Stimulated activated CD8-positive, alpha-beta memory T cell treated with anti-CD3 and anti-CD28 coated beads, Interleukin-2, amount 100 ng/mL, for 1 hour (primary cell): ENCODE results near the gene IPO5.

Experiments used
- DNase-seq, 2 donors: peaks; one replicate each; pipeline ENCODE4 v3.0.0-alpha.2; 2020; ENCODE audit warnings: low read depth in 2 of 2

IPO5 gene

DNA sequence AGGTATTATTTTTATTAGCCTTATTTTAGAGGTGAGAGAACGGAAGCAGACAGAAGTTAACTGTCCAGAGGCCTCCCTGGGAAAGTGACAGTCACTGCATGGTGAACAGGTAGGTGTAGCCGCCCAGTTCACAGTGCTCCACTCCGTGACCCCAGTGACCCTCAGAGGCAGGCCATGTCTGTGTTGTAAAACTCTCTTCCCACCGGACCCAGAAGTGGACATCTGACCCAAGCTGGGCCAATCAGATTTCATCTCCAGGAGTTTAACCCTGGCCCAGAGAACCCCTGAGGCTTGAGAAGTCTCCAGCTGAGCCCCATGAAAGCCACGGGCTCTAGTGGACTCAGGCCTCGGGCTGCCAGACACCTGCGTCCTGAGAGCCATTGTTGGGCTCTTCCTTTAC, 105.8 kb downstream of the IPO5 start:
- no peak for DNase-seq

DNA sequence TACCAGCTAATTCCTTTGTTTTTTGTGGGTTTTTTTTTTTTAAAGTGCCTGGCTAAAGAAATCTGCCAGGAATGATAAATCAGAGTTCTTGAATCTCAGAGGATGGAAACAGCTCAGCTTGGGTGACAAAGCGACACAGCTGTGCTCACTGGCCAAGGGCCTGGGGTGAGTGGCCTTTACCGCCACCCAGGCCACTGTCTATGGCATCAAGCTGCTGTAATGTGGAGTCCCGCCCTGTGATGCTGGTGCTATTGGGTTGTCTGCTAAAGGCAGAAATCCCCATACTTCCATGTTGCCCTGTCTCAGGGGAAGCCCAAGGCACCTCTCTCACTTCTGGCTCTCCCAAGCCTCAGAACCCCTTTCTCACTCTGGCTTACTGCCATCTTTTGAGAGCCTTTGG, 106.8 kb downstream of the IPO5 start:
- no peak for DNase-seq

DNA sequence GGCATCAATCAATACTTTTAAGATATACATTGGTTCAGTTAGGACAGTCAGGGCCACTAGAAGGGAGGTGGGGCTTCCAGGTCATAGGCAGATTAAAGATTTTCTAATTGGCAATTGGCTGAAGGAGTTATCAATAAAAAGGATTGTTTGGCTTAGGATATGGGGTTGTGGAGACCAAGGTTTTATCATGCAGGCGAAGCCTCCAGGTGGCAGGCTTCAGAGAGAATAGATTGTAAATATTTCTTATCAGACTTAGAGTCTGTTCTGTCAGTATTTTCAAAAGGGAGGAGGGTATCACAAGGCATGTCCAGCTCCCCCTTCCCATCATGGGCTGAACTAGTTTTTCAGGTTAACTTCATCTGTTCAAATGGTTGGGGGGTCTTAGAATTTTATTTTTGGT, 112.0 kb downstream of the IPO5 start:
- DNase-seq, result no peak

DNA sequence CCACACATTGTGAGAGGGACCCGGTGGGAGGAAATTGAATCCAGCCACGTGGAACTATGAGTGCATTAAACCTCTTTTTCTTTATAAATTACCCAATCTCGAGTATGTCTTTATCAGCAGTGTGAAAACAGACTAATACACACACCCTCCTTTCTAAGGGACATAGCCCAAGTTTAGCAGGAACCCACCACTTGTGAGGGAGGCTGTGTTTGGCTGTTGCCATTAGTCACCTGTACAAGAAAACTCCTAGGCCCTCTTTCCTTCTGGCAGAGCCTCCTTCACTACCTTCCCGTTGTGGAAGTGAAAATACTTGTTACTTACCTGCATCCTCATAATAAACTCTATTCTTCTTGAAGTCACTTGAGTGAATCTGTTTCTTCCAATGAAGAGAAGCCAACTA, 113.2 kb downstream of the IPO5 start:
- DNase-seq, result no peak

DNA sequence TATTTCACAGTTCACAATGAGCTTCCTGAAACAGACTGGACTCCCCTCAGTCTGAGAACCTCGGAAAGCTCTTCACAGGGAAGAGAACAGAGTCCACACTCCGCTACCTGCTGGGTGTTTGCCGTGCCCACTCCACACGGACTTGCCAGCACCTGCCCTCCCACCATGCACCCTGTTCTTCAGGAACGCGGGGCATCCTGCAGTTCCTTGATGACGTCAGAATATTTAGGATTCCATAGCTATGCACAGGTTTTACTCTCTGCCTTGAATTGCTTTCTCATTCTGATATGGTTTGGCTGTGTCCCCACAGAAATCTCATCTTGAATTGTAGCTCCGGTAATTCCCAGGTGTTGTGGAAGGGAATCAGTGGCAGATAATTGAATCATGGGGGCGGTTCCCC, 115.0 kb downstream of the IPO5 start:
- DNase-seq, result no peak

DNA sequence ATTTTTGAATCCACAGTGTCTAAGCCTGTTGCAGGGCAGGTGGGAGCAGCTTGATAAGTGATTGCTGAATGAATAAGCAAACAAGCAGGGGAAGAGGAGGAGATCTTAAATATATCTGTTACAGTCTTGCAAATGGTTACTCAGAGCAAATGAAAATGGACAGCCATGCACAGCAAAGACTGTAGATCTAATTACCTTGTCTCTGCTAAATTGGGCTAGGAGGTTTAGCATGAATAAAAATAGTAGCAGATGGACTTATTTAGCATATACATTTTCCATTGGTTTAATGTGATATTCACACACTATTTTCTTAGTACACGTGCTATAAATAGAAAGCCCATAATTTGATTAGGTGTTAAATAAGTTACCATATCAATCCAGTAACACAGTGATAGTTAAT, 116.5 kb downstream of the IPO5 start:
- no peak for DNase-seq

DNA sequence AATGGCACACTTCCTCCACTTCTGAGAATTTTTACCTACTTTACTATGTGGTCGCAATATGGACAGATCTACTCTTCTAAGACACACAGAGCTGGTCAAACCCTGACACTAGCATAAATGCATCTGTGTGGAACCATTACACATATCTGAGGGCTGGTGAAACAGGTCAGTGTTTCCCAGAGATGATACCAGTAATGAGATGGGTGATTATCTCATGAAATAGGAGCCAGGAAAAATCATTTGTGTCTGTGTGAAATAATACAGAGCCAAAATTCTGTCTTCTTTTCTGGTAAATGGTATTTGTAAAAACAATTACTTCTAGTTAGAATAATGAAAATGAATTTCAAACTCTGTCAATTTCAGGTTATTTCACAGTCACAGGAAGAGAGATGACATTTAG, 117.8 kb downstream of the IPO5 start:
- DNase-seq, result no peak

DNA sequence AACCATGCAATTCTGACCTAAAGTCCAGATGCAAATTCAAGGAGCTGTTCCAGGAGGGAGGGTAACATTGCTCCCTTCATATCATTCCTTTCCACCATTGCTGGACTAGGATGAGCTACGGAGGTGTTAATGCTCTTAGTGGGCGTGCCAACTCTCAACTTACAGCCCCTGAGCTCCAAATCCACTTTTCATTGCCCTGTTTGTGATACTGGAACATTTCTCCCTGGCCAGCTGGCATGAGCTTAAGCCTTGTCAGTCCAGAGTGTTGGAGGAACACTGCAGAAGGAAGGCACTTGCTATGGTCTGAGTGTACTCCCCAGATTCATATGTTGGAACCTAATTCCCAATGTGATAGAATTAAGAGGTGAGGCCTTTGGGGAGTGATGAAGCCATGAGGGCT, 119.0 kb downstream of the IPO5 start:
- DNase-seq, result no peak
